GM12892 (cell line): ENCODE results near the gene RFTN1.

Experiments used
- POLR2A ChIP-seq: IDR thresholded peaks from 2 replicates; pipeline ENCODE4 v1.6.1; 2011; ENCODE audit warnings: low read depth, low read length, control low read depth
- POLR2AphosphoS5 ChIP-seq: IDR thresholded peaks from 2 replicates; pipeline ENCODE4 v1.6.1; 2011; ENCODE audit warnings: low read depth, low read length, control low read depth
- TAF1 ChIP-seq: IDR thresholded peaks from 2 replicates; pipeline ENCODE4 v1.6.1; 2011; ENCODE audit warnings: low read depth, mild to moderate bottlenecking, control low read depth, low read length, borderline replicate concordance

DNA sequence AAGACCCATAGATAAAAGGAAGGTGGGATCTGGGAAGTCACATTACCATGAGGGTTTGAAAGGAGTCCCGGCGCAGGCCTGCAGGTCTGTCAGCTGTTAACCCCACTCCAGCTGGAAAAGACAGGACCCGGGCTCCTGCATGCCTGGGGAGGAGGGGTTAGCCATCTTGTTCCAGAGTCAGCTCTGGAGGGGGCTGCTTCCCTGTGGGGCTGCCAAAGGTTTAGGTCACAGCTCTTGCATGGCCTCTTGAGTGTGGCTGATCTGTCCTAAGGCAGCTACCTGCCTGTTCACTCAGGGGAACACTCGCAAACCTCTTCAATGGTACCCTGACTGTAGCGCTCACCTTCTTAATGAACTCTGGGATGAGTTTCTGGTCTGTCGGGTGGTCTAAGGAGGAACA is 104.5 kb downstream of the RFTN1 start:
- TF ChIP-seq TAF1 (no peak), POLR2A (no peak), POLR2AphosphoS5 (no peak)
